ENCODE data around the gene NXPH2. TPM values are rescaled to one million over a fixed set of nuclear protein-coding genes. Genes with fewer than 3 reads are reported as not detected.

Gene NXPH2
- total and polyA plus RNA-seq, 2 donors (not counting 3 experiments of a cell fraction or from before 2014, with no cell fraction given), result not detected

DNA sequence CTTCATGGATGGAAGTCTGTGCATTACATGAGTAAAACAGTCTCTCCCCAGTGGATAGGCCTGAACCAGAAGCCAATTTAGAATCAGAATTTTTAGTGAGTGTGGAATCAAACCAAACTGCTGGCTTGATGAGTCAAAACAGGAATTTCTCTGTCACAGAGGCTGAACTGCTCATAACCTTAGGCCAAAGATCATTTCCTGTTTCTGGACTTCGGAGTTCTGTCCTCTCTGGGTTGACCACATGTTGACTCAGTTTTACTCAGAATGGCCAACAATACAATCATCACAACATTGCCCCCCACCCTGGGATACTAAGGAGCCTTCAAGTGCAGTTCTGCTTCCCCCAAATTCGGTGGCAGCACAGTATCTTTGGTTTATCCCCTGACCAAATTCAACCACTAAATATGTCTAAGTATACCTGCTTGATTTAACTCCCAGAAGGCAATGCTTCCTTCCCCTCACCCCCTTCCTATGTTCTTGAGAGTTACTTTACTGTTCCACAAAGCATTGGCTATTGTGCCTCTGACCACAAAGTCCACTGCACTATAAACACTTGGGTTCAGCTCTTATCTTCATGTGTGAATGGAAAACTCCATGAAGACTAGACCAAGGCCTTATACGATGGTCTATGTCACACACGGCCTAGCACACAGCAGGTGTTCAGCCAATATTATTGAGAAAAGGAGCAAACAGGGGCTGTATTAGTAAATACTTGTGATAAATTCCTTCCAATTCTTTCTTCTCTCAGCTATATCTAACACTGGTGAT, 67.8 kb downstream of the NXPH2 start:
- FAIRE-seq, result no peak
- DNase-seq (ENCODE audit: low read depth, low spot score), result no peak
- Histone ChIP-seq H3K4me1 (ENCODE audit: control insufficient read depth, extremely low read depth, insufficient read depth, low read length) (no peaks in the 10 kb centered on the region), H3K27ac (ENCODE audit: insufficient read depth, low read depth, low read length) (no peak overlapping the region), H3K27me3 (ENCODE audit: control insufficient read depth in 2 of 2, insufficient read depth in 2 of 2, low read length in 2 of 2) (peaks cover 0 to 5% of the 10 kb centered on the region in 2 experiments), H3K79me2 (ENCODE audit: control insufficient read depth, insufficient read depth, low read length) (no peaks in the 10 kb centered on the region), H3K9me1 (replicated peaks; ENCODE audit: control insufficient read depth, extremely low read depth, insufficient read depth, low read length) (no peaks in the 10 kb centered on the region), H3K9ac (replicated peaks; ENCODE audit: extremely low read depth, insufficient read depth, low read length) (no peak overlapping the region), H3K36me3 (ENCODE audit: control insufficient read depth in 2 of 2, extremely low read depth in 1 of 2, insufficient read depth in 2 of 2, low read length in 2 of 2) (no peaks in the 10 kb centered on the region), H3K9me3 (replicated peaks; ENCODE audit: control insufficient read depth, insufficient read depth, low read length) (no peaks in the 10 kb centered on the region), H3K4me2 (ENCODE audit: insufficient read depth, low read length) (no peak overlapping the region), H3K4me3 (replicated peaks in 1 of 3; ENCODE audit: insufficient read depth in 1 of 3, low read depth in 1 of 3, low read length in 3 of 3) (no peak overlapping the region), H4K20me1 (replicated peaks; ENCODE audit: control insufficient read depth, extremely low read depth, insufficient read depth, low read length) (no peaks in the 10 kb centered on the region), H2AFZ (ENCODE audit: low read depth, low read length) (no peak overlapping the region)
- dilution Hi-C loops (cut with MboI; ENCODE audit: extremely low pct_ligation_motif_present, low sequenced_read_pairs), result no loop called here
- ChIA-PET CTCF (no interaction called here), POLR2A (no interaction called here)
- TF ChIP-seq, protein P1, sequence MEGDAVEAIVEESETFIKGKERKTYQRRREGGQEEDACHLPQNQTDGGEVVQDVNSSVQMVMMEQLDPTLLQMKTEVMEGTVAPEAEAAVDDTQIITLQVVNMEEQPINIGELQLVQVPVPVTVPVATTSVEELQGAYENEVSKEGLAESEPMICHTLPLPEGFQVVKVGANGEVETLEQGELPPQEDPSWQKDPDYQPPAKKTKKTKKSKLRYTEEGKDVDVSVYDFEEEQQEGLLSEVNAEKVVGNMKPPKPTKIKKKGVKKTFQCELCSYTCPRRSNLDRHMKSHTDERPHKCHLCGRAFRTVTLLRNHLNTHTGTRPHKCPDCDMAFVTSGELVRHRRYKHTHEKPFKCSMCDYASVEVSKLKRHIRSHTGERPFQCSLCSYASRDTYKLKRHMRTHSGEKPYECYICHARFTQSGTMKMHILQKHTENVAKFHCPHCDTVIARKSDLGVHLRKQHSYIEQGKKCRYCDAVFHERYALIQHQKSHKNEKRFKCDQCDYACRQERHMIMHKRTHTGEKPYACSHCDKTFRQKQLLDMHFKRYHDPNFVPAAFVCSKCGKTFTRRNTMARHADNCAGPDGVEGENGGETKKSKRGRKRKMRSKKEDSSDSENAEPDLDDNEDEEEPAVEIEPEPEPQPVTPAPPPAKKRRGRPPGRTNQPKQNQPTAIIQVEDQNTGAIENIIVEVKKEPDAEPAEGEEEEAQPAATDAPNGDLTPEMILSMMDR (IDR thresholded peaks at IDR 0.05; ENCODE audit: extremely low read depth in 1 of 2, insufficient read depth in 1 of 2, low read depth in 1 of 2, low read length in 2 of 2), result no peak
- no peak for TF ChIP-seq GATA2 (IDR thresholded peaks at IDR 0.05; ENCODE audit: insufficient read depth, insufficient read length, low read depth, low read length)
- no peak for TF ChIP-seq MYC (IDR thresholded peaks at IDR 0.05; ENCODE audit: low read depth, low read length)
- TF ChIP-seq EZH2 (IDR thresholded peaks at IDR 0.05; ENCODE audit: borderline replicate concordance, low read depth, low read length, severe bottlenecking), result no peak
- no peak for TF ChIP-seq POLR2A (IDR thresholded peaks at IDR 0.05; ENCODE audit: low read depth, low read length)
- TF ChIP-seq JUN (IDR thresholded peaks at IDR 0.05; ENCODE audit: borderline replicate concordance, insufficient read depth, insufficient read length, low read depth), result no peak
- TF ChIP-seq POLR2AphosphoS5 (IDR thresholded peaks at IDR 0.05; ENCODE audit: insufficient read depth, low read depth, low read length), result no peak
- no peak for TF ChIP-seq FOS (IDR thresholded peaks at IDR 0.05; ENCODE audit: borderline replicate concordance, insufficient read depth, low read length)
- TF ChIP-seq, protein P2, sequence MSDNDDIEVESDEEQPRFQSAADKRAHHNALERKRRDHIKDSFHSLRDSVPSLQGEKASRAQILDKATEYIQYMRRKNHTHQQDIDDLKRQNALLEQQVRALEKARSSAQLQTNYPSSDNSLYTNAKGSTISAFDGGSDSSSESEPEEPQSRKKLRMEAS (IDR thresholded peaks at IDR 0.05; ENCODE audit: insufficient read depth, insufficient read length), result no peak
- intact Hi-C loops (cut with micrococcal nuclease), result no loop called here
- BruUV-seq (replicated peaks), result no TSS peak

Data from endothelial cell of umbilical vein (primary cell).